HepG2 (cell line): ENCODE measurements around the gene MRPL38. TPM values are rescaled to one million over a fixed set of nuclear protein-coding genes. Genes with fewer than 3 reads are reported as not detected.

Experiments
- CC2D1A ChIP-seq: sonication (generic); formaldehyde crosslinking; IDR thresholded peaks from 2 replicates; pipeline ENCODE4 v1.8.1; 2023; ENCODE audit warnings: mild to moderate bottlenecking, missing genetic modification reagents
- FLYWCH1 ChIP-seq: sonication (generic); formaldehyde crosslinking; IDR thresholded peaks from 2 replicates; pipeline ENCODE4 v1.8.1; 2023; ENCODE audit warnings: mild to moderate bottlenecking, missing genetic modification reagents
- MEF2D ChIP-seq: sonication (generic); formaldehyde crosslinking; IDR thresholded peaks from 2 replicates; pipeline ENCODE4 v1.5.1; 2020; ENCODE audit warnings: mild to moderate bottlenecking, missing genetic modification reagents
- MIER3 ChIP-seq: IDR thresholded peaks from 2 replicates; pipeline ENCODE4 v1.6.1; 2016; ENCODE audit warnings: missing compliant biosample characterization, borderline replicate concordance
- SP4 ChIP-seq: sonication (generic); formaldehyde crosslinking; IDR thresholded peaks from 2 replicates; pipeline ENCODE4 v1.8.1; 2023; ENCODE audit warnings: mild to moderate bottlenecking, missing genetic modification reagents
- ZNF274 ChIP-seq: sonication (generic); formaldehyde crosslinking; IDR thresholded peaks from 2 replicates; pipeline ENCODE4 v1.5.1; 2020; ENCODE audit warnings: mild to moderate bottlenecking, missing genetic modification reagents
- ZNF441 ChIP-seq: sonication (generic); formaldehyde crosslinking; IDR thresholded peaks from 2 replicates; pipeline ENCODE4 v1.7.0; 2021; ENCODE audit warnings: missing genetic modification reagents, borderline replicate concordance
- ZNF570 ChIP-seq: sonication (generic); formaldehyde crosslinking; IDR thresholded peaks from 2 replicates; pipeline ENCODE4 v1.4.0; 2020; ENCODE audit warnings: mild to moderate bottlenecking, missing genetic modification reagents, borderline replicate concordance
- ZNF790 ChIP-seq: sonication (generic); formaldehyde crosslinking; IDR thresholded peaks from 2 replicates; pipeline ENCODE4 v1.8.0; 2022; ENCODE audit warnings: missing genetic modification reagents, mild to moderate bottlenecking, borderline replicate concordance
- polyA plus RNA-seq, 8 experiments: library from polyadenylated mRNA; depleted of rRNA in 3 of 8; stranded (reverse) in 7 of 8; unstranded in 1 of 8; fragments of >200 nt; fragmentation: Illumina TruSeq in 4 of 8; extraction: Trizol in 4 of 8; gene quantifications; 2 replicates each; pipeline versions ENCODE4 v1.2.1 to v1.2.3, GENCODE V29; 2011 to 2016; ENCODE audit warnings: low read depth in 4 of 8, missing spikeins in 1 of 8, mixed read lengths in 1 of 8; ENCODE audit not compliant: insufficient read depth in 1 of 8
- total RNA-seq, 5 experiments: library from RNA; depleted of rRNA; stranded (reverse); fragments of >200 nt; fragmentation: Illumina TruSeq; extraction: Trizol; gene quantifications; 2 replicates each; pipeline ENCODE4 v1.2.3, GENCODE V29; 2016; ENCODE audit warnings: low read depth in 1 of 5
- TF ChIP-seq, protein P1 (sequence below), 2 experiments: fragments of 450-650 bp in 1 of 2; sonication (generic) in 1 of 2; formaldehyde crosslinking in 1 of 2; IDR thresholded peaks; 2 replicates each; pipeline versions ENCODE4 v1.6.1 to v1.8.0; 2016 to 2022; ENCODE audit warnings: antibody characterized with exemption in 1 of 2, mild to moderate bottlenecking in 1 of 2, missing genetic modification reagents in 1 of 2
- TF ChIP-seq, protein P2 (sequence below): sonication (generic); formaldehyde crosslinking; IDR thresholded peaks from 2 replicates; pipeline ENCODE4 v1.4.0; 2020; ENCODE audit warnings: mild to moderate bottlenecking, missing genetic modification reagents
- TF ChIP-seq, protein P3 (sequence below): sonication (generic); formaldehyde crosslinking; IDR thresholded peaks from 2 replicates; pipeline ENCODE4 v1.4.0; 2020; ENCODE audit warnings: missing genetic modification reagents
- TF ChIP-seq, protein P4 (sequence below): sonication (generic); formaldehyde crosslinking; IDR thresholded peaks from 2 replicates; pipeline ENCODE4 v1.5.1; 2020; ENCODE audit warnings: mild to moderate bottlenecking, moderate library complexity, missing genetic modification reagents
- TF ChIP-seq, protein P5 (sequence below): sonication (generic); formaldehyde crosslinking; IDR thresholded peaks from 2 replicates; pipeline ENCODE4 v1.9.0; 2021; ENCODE audit warnings: missing genetic modification reagents, mild to moderate bottlenecking, borderline replicate concordance

MRPL38 gene
- total and polyA plus RNA-seq, 2 of the 13 experiments (the other 11 are each of a cell fraction or from before 2014, with no cell fraction given) = 83.7 to 125 TPM

DNA sequence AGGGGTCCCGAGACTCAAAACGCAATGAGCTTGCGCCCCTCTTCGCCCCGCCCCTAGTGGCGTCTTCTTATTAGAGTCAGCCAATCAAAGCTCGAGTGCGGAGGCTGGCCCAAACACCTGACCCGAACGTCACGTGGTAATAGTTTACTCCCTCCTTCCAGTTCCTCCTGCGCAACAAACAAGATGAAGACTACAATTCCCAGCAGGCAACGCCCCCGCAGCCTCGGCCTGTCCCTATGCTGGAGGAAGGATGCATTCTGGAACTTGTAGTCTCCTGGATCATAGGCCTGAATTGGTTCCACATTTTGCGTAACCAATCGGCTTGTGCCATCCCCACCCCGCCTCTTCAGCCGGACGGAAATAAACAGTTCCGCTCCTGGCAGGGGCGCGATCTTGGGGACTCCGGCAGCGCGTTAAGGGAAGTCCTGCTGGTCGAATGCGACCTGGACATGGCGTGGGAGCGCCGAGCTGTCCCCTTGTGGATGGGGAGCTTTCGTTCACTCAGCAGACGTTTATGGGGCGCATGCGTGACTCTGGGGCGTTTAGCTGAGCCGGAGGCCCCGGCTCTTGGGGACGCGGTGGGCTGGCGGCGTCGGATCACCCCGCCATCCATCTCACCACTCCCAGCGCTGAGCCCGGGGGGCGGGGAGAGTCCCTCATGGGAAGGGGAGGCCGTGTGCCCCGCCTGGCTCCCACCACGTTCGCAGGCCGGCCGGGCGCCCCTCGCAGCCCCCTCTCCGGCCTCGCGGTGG lies 49.2 kb downstream of the MRPL38 start, which contains the start of gene WBP2 (continued):
- TF ChIP-seq, protein P1, sequence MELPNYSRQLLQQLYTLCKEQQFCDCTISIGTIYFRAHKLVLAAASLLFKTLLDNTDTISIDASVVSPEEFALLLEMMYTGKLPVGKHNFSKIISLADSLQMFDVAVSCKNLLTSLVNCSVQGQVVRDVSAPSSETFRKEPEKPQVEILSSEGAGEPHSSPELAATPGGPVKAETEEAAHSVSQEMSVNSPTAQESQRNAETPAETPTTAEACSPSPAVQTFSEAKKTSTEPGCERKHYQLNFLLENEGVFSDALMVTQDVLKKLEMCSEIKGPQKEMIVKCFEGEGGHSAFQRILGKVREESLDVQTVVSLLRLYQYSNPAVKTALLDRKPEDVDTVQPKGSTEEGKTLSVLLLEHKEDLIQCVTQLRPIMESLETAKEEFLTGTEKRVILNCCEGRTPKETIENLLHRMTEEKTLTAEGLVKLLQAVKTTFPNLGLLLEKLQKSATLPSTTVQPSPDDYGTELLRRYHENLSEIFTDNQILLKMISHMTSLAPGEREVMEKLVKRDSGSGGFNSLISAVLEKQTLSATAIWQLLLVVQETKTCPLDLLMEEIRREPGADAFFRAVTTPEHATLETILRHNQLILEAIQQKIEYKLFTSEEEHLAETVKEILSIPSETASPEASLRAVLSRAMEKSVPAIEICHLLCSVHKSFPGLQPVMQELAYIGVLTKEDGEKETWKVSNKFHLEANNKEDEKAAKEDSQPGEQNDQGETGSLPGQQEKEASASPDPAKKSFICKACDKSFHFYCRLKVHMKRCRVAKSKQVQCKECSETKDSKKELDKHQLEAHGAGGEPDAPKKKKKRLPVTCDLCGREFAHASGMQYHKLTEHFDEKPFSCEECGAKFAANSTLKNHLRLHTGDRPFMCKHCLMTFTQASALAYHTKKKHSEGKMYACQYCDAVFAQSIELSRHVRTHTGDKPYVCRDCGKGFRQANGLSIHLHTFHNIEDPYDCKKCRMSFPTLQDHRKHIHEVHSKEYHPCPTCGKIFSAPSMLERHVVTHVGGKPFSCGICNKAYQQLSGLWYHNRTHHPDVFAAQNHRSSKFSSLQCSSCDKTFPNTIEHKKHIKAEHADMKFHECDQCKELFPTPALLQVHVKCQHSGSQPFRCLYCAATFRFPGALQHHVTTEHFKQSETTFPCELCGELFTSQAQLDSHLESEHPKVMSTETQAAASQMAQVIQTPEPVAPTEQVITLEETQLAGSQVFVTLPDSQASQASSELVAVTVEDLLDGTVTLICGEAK (IDR thresholded peaks at IDR 0.05) = no peak
- TF ChIP-seq, protein P1 (CRISPR knock-in tag; IDR thresholded peaks at IDR 0.05) = peak; percentile 74; the same call in 1 of the 2 replicates
- no peak for TF ChIP-seq ZNF570
- TF ChIP-seq, protein P2, sequence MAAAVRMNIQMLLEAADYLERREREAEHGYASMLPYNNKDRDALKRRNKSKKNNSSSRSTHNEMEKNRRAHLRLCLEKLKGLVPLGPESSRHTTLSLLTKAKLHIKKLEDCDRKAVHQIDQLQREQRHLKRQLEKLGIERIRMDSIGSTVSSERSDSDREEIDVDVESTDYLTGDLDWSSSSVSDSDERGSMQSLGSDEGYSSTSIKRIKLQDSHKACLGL (CRISPR knock-in tag) = peak; percentile 81; the same call in 1 of the 2 replicates
- peak; percentile 59; the same call in 1 of the 2 replicates for TF ChIP-seq MIER3 (CRISPR knock-in tag)
- TF ChIP-seq, protein P3, sequence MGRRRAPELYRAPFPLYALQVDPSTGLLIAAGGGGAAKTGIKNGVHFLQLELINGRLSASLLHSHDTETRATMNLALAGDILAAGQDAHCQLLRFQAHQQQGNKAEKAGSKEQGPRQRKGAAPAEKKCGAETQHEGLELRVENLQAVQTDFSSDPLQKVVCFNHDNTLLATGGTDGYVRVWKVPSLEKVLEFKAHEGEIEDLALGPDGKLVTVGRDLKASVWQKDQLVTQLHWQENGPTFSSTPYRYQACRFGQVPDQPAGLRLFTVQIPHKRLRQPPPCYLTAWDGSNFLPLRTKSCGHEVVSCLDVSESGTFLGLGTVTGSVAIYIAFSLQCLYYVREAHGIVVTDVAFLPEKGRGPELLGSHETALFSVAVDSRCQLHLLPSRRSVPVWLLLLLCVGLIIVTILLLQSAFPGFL (CRISPR knock-in tag) = no peak
- no peak for TF ChIP-seq FLYWCH1 (CRISPR knock-in tag)
- no peak for TF ChIP-seq ZNF790 (CRISPR knock-in tag)
- peak; percentile 73 for TF ChIP-seq SP4 (CRISPR knock-in tag)
- TF ChIP-seq ZNF441 (CRISPR knock-in tag) = no peak; the same call in 1 of the 2 replicates
- TF ChIP-seq, protein P4, sequence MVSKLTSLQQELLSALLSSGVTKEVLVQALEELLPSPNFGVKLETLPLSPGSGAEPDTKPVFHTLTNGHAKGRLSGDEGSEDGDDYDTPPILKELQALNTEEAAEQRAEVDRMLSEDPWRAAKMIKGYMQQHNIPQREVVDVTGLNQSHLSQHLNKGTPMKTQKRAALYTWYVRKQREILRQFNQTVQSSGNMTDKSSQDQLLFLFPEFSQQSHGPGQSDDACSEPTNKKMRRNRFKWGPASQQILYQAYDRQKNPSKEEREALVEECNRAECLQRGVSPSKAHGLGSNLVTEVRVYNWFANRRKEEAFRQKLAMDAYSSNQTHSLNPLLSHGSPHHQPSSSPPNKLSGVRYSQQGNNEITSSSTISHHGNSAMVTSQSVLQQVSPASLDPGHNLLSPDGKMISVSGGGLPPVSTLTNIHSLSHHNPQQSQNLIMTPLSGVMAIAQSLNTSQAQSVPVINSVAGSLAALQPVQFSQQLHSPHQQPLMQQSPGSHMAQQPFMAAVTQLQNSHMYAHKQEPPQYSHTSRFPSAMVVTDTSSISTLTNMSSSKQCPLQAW (CRISPR knock-in tag) = peak; percentile 99
- TF ChIP-seq MEF2D = peak; percentile 75
- no peak; the same call in 1 of the 2 replicates for TF ChIP-seq CC2D1A
- TF ChIP-seq, protein P5, sequence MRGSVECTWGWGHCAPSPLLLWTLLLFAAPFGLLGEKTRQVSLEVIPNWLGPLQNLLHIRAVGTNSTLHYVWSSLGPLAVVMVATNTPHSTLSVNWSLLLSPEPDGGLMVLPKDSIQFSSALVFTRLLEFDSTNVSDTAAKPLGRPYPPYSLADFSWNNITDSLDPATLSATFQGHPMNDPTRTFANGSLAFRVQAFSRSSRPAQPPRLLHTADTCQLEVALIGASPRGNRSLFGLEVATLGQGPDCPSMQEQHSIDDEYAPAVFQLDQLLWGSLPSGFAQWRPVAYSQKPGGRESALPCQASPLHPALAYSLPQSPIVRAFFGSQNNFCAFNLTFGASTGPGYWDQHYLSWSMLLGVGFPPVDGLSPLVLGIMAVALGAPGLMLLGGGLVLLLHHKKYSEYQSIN = no peak
- peak; percentile 79; the same call in 1 of the 2 replicates for TF ChIP-seq ZNF274
